Duodenal mucosa (tissue), 2 donors: ENCODE results near the gene PPP1R14B.

ENCODE experiments used
- H3K27ac ChIP-seq: one replicate; pipeline ENCODE4 v1.7.0; 2013; ENCODE audit warnings: low read depth, low read length
- H3K27me3 ChIP-seq, 2 donors: one replicate each; pipeline ENCODE4 v1.7.0; 2013; ENCODE audit warnings: low read length in 2 of 2, control low read depth in 1 of 2; ENCODE audit not compliant: insufficient read depth in 2 of 2, control insufficient read depth in 1 of 2
- H3K36me3 ChIP-seq, 2 donors: one replicate each; pipeline ENCODE4 v1.7.0; 2013; ENCODE audit warnings: low read length in 2 of 2, control low read depth in 1 of 2; ENCODE audit not compliant: insufficient read depth in 2 of 2, control insufficient read depth in 1 of 2
- H3K4me1 ChIP-seq, 2 donors: one replicate each; pipeline ENCODE4 v1.7.0; 2013; ENCODE audit warnings: low read length in 2 of 2, control low read depth in 1 of 2; ENCODE audit not compliant: insufficient read depth in 2 of 2, control insufficient read depth in 1 of 2
- H3K4me3 ChIP-seq, 2 donors: one replicate each; pipeline ENCODE4 v1.7.0; 2013; ENCODE audit warnings: low read length in 2 of 2, low read depth in 1 of 2
- H3K9ac ChIP-seq, 2 donors: one replicate each; pipeline ENCODE4 v1.7.0; 2013; ENCODE audit warnings: low read length in 2 of 2, low read depth in 1 of 2
- H3K9me3 ChIP-seq, 2 donors: one replicate each; pipeline ENCODE4 v1.7.0; 2013; ENCODE audit warnings: low read length in 2 of 2, control low read depth in 1 of 2; ENCODE audit not compliant: control insufficient read depth in 1 of 2

Gene PPP1R14B

DNA sequence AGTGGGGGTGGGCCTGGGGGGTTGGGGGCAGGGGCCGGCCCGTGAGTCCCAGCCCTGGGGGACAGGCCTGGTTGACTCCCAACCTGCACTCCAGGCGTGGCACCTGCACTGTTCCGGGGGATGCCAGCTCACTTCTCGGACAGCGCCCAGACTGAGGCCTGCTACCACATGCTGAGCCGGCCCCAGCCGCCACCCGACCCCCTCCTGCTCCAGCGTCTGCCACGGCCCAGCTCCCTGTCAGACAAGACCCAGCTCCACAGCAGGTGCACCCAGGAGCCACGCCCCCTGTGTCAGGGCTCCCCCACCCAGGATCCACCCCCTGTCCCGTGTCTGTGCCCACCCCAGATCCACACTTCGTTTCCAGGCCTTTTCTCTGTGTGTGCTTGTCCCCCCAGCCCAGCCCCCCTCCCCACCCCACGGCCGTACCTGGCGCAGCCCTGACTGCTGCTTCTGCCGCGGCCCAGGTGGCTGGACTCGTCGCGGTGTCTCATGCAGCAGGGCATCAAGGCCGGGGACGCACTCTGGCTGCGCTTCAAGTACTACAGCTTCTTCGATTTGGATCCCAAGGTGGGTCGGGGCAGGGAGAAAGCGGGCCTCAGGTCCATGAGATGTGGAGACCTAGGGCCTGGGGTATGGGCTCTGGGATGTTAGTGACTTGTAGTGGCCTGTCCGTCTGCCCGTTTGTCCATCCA is 35.4 kb downstream of the PPP1R14B start:
- H3K9me3 ChIP-seq: no peaks in the 10 kb centered on the region
- H3K27ac ChIP-seq: no peak overlapping the region
- H3K36me3 ChIP-seq: peaks cover 4 to 24% of the 10 kb centered on the region in 2 donors
- H3K4me1 ChIP-seq: peaks cover 14% of the 10 kb centered on the region in 2 donors
- H3K27me3 ChIP-seq: no peaks in the 10 kb centered on the region
- no peak overlapping the region for H3K9ac ChIP-seq
- H3K4me3 ChIP-seq: no peak overlapping the region

GRCh38 chr11:64210301-64211020 is 36.3 kb downstream of the PPP1R14B start:
- Histone ChIP-seq H3K9ac (no peak overlapping the region), H3K4me1 (peaks cover 22 to 23% of the 10 kb centered on the region in 2 donors), H3K9me3 (no peaks in the 10 kb centered on the region), H3K27me3 (no peaks in the 10 kb centered on the region), H3K4me3 (no peak overlapping the region), H3K27ac (no peak overlapping the region), H3K36me3 (peaks cover 4 to 24% of the 10 kb centered on the region in 2 donors)

- H3K9ac ChIP-seq: no peak overlapping the region
- no peak overlapping the region for H3K27ac ChIP-seq
- H3K36me3 ChIP-seq: peaks cover 4 to 21% of the 10 kb centered on the region in 2 donors
- peaks cover 29 to 30% of the 10 kb centered on the region in 2 donors for H3K4me1 ChIP-seq
- no peaks in the 10 kb centered on the region for H3K9me3 ChIP-seq
- H3K27me3 ChIP-seq: no peaks in the 10 kb centered on the region
- no peak overlapping the region for H3K4me3 ChIP-seq
Measured at GRCh38 chr11:64209563-64209843, 37.2 kb downstream of the PPP1R14B start.

- Histone ChIP-seq H3K9me3 (no peaks in the 10 kb centered on the region), H3K27me3 (no peaks in the 10 kb centered on the region), H3K36me3 (peaks cover 5 to 23% of the 10 kb centered on the region in 2 donors), H3K4me1 (peaks cover 33 to 35% of the 10 kb centered on the region in 2 donors), H3K27ac (no peak overlapping the region), H3K9ac (no peak overlapping the region), H3K4me3 (no peak overlapping the region)
Measured at GRCh38 chr11:64208796-64209562, 37.8 kb downstream of the PPP1R14B start.

DNA sequence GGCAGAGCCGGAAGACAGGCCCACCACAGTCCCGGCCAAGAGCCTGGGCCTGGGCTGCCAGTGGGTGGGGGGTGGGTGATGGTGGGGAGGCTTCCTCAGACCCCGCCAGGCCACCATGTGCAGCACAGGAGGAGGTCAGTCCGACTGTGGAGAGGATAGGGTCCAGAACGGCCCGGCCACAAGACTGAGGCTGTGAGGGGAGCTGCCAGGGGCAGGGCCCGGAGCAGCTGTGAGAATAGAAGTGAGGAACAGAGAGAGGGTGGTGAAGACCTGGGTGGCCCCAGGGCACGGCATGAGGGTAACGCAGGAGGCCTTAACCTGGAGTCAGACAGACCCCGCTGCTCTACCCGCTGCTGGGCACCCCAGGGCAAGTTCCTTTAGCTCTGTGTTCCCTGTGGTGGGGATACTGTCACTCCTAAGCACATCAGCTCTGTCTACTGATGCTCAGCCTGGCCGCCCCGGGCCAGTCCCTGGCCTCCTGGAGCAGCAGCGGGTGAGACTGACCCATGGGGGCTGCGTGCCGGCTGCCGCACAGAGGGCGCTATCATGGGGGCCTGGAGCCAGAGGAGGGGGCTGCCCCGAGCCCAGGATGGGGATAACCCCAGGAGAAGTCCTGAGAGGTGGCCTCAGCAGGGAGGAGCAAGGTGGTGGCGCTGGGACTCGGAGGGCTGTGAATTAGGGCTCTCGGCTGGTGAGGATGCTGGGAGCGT is 38.5 kb downstream of the PPP1R14B start:
- Histone ChIP-seq H3K4me1 (peaks cover 33 to 38% of the 10 kb centered on the region in 2 donors), H3K27ac (peak overlapping the region; percentile 88), H3K27me3 (no peaks in the 10 kb centered on the region), H3K4me3 (peak overlapping the region; percentile 89), H3K9ac (peak overlapping the region; percentile 47 to 90), H3K9me3 (no peaks in the 10 kb centered on the region), H3K36me3 (peaks cover 11 to 30% of the 10 kb centered on the region in 2 donors)

DNA sequence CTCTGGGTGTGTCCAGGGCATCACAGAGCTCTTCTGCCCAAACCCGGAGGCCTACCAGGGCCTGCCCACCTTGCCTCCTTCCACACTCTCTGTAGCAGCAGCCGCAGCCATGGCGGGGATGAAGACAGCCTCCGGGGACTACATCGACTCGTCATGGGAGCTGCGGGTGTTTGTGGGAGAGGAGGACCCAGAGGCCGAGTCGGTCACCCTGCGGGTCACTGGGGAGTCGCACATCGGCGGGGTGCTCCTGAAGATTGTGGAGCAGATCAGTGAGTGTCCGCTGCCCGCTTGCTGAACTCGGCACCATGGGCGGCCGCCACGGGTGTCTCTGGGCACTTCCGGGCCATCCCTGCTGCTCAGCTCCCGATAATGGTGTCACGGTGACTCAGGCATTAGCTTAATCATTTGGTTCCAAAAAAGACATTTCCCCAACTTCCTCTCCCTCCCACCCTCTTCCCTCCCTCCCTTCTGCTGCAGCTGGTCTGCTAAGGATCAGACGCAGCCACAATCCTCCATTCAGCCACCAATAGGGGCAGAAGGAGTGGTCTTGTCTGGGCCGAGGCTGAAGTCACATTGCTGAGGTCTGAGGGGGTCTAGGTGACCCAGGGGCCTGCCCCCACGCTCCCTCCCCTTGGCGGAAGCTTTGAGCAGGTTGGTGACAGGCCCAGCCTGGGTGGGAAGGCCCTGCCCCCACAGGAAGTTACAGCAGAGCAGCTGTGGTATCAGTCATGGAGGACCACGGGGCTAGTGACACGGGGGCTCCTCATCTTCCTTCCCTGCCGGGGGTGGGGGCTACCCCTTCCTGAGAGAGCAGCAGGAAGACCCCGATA is 39.3 kb downstream of the PPP1R14B start:
- H3K9ac ChIP-seq: peak overlapping the region; percentile 90 to 91
- H3K4me1 ChIP-seq: peaks cover 33 to 38% of the 10 kb centered on the region in 2 donors
- H3K4me3 ChIP-seq: peak overlapping the region; percentile 89
- H3K27ac ChIP-seq: peak overlapping the region; percentile 88
- peaks cover 19 to 38% of the 10 kb centered on the region in 2 donors for H3K36me3 ChIP-seq
- no peaks in the 10 kb centered on the region for H3K27me3 ChIP-seq
- H3K9me3 ChIP-seq: no peaks in the 10 kb centered on the region

GRCh38 chr11:64206457-64207255 is 40.1 kb downstream of the PPP1R14B start, which contains the start of gene FERMT3:
Gene FERMT3 (plus strand): TSS chr11:64206721. CDS start chr11:64207365, 644 bp downstream.
- Histone ChIP-seq H3K4me3 (peak within 1 kb of the TSS; percentile 89), H3K9me3 (no peaks in the 10 kb centered on the region), H3K27me3 (no peaks in the 10 kb centered on the region), H3K27ac (peak within 1 kb of the TSS; percentile 88), H3K36me3 (peaks cover 17 to 36% of the 10 kb centered on the region in 2 donors), H3K4me1 (peaks cover 33 to 38% of the 10 kb centered on the region in 2 donors), H3K9ac (peak within 1 kb of the TSS; percentile 90 to 91)

- H3K27me3 ChIP-seq: no peaks in the 10 kb centered on the region
- H3K4me1 ChIP-seq: peaks cover 33 to 38% of the 10 kb centered on the region in 2 donors
- H3K36me3 ChIP-seq: peaks cover 27 to 40% of the 10 kb centered on the region in 2 donors
- H3K9me3 ChIP-seq: no peaks in the 10 kb centered on the region
- H3K9ac ChIP-seq: no peak overlapping the region
- H3K27ac ChIP-seq: no peak overlapping the region
- H3K4me3 ChIP-seq: no peak overlapping the region
Measured at GRCh38 chr11:64204464-64204989, 42.2 kb downstream of the PPP1R14B start.
